BJ (cell line): ENCODE data around the gene MSL3B.

Experiments used
- CTCF ChIA-PET: fragments of 350-600 bp; formaldehyde crosslinking; extraction: SDS; loops from one replicate; lab custom pipeline; 2021; ENCODE audit warnings: antibody characterized with exemption, inconsistent platforms; lab: Yijun Ruan, JAX
- POLR2A ChIA-PET: fragments of 300-600 bp; sonication (Branson Sonifier 250); formaldehyde crosslinking; extraction: SDS; loops from one replicate; lab custom pipeline; 2021; ENCODE audit warnings: antibody characterized with exemption; lab: Charles Lee
- DNase-seq: peaks from one replicate; pipeline ENCODE4 v3.0.0-alpha.2; 2011; ENCODE audit warnings: low read depth
- H3K27me3 ChIP-seq: 2 replicates; pipeline ENCODE4 v1.6.0; 2011; ENCODE audit warnings: low read length; ENCODE audit not compliant: control insufficient read depth, insufficient read depth
- H3K36me3 ChIP-seq: 2 replicates; pipeline ENCODE4 v1.5.1; 2011; ENCODE audit warnings: low read length; ENCODE audit not compliant: control insufficient read depth, insufficient read depth
- H3K4me3 ChIP-seq: 2 replicates; pipeline ENCODE4 v1.5.1; 2011; ENCODE audit warnings: low read depth, mild to moderate bottlenecking, control low read depth, low read length
- TF ChIP-seq, protein P1 (sequence below): IDR thresholded peaks from 2 replicates; pipeline ENCODE4 v1.5.1; 2011; ENCODE audit warnings: low read depth, mild to moderate bottlenecking, control low read depth, inconsistent platforms, low read length, moderate library complexity; ENCODE audit not compliant: insufficient read depth

The MSL3B gene

DNA sequence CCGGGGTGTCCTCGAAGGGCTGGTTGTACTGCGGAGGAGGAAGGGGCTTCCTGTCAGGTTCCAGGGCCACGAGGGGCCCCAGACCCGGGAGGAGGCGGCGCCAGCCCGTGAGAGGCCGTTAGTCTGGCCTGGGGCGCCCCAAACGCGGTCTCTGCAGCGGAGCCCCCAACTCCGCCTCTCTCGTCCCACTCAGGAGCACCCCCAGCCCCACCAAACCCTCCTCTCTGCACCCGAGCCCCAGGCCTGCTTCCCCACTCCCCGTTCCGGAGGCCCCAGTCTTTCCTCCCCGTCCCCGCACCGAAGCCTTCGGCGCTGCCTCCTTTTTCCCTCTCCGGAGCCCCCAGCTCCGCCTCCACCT lies 14.3 kb downstream of the MSL3B start:
- ChIA-PET CTCF (no interaction called here), POLR2A (no interaction called here)
- H3K36me3 ChIP-seq, result no peaks in the 10 kb centered on the region
- TF ChIP-seq, protein P1, sequence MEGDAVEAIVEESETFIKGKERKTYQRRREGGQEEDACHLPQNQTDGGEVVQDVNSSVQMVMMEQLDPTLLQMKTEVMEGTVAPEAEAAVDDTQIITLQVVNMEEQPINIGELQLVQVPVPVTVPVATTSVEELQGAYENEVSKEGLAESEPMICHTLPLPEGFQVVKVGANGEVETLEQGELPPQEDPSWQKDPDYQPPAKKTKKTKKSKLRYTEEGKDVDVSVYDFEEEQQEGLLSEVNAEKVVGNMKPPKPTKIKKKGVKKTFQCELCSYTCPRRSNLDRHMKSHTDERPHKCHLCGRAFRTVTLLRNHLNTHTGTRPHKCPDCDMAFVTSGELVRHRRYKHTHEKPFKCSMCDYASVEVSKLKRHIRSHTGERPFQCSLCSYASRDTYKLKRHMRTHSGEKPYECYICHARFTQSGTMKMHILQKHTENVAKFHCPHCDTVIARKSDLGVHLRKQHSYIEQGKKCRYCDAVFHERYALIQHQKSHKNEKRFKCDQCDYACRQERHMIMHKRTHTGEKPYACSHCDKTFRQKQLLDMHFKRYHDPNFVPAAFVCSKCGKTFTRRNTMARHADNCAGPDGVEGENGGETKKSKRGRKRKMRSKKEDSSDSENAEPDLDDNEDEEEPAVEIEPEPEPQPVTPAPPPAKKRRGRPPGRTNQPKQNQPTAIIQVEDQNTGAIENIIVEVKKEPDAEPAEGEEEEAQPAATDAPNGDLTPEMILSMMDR, result no peak
- H3K4me3 ChIP-seq, result peak overlapping the region; percentile 91
- DNase-seq, result no peak
- H3K27me3 ChIP-seq, result no peaks in the 10 kb centered on the region

- CTCF ChIA-PET, result interaction anchor here (0.9 kb wide), 1 partner anchor 142 kb away, joined by 3 read pairs; no protein-coding TSS in a partner anchor
- TF ChIP-seq, protein P1, result no peak
- POLR2A ChIA-PET, result no interaction called here
- no peaks in the 10 kb centered on the region for H3K27me3 ChIP-seq
- no peaks in the 10 kb centered on the region for H3K36me3 ChIP-seq
- DNase-seq, result no peak
- peak overlapping the region; percentile 91 for H3K4me3 ChIP-seq
Measured at GRCh38 chr2:233853353-233853752, 14.8 kb downstream of the MSL3B start.

GRCh38 chr2:233852056-233852455 lies 16.1 kb downstream of the MSL3B start:
- Histone ChIP-seq H3K36me3 (peaks cover under 1% of the 10 kb centered on the region), H3K27me3 (no peaks in the 10 kb centered on the region), H3K4me3 (no peak overlapping the region)
- DNase-seq, result no peak
- TF ChIP-seq, protein P1, result no peak
- ChIA-PET POLR2A (no interaction called here), CTCF (no interaction called here)

- peaks cover 2% of the 10 kb centered on the region for H3K36me3 ChIP-seq
- H3K4me3 ChIP-seq, result no peak overlapping the region
- POLR2A ChIA-PET, result no interaction called here
- TF ChIP-seq, protein P1, result no peak
- DNase-seq, result no peak
- no peaks in the 10 kb centered on the region for H3K27me3 ChIP-seq
- CTCF ChIA-PET, result no interaction called here
Measured at GRCh38 chr2:233851169-233851568, 17.0 kb downstream of the MSL3B start.

GRCh38 chr2:233850745-233851144 lies 17.4 kb downstream of the MSL3B start:
- no peak for DNase-seq
- Histone ChIP-seq H3K36me3 (peaks cover 2% of the 10 kb centered on the region), H3K4me3 (no peak overlapping the region), H3K27me3 (no peaks in the 10 kb centered on the region)
- TF ChIP-seq, protein P1, result no peak
- ChIA-PET CTCF (no interaction called here), POLR2A (no interaction called here)
